H1 (cell line): ENCODE measurements around the gene BAIAP2L2. TPM values are rescaled to one million over a fixed set of nuclear protein-coding genes. Genes with fewer than 3 reads are reported as not detected.
A peak's percentile ranks its signal among the peaks of the same experiment; 100 is the strongest.

Experiments used
- CTCF ChIA-PET: fragments of 300-600 bp; sonication (Branson Sonifier 250); formaldehyde crosslinking; loops from one replicate; lab custom pipeline; 2021; ENCODE audit not compliant: partially characterized antibody; lab: Charles Lee
- POLR2A ChIA-PET: fragments of 300-600 bp; sonication (Branson Sonifier 250); formaldehyde crosslinking; loops from one replicate; lab custom pipeline; 2021; ENCODE audit warnings: inconsistent platforms; ENCODE audit not compliant: partially characterized antibody; lab: Charles Lee
- DNase-seq, 2 experiments: peaks; one replicate each; pipeline versions ENCODE4 v3.0.0 to v3.0.0-alpha.2; 2010 to 2022; ENCODE audit warnings: low spot score in 2 of 2, low read depth in 1 of 2, mixed read lengths in 1 of 2
- FAIRE-seq: peaks from 2 replicates; lab custom pipeline; 2011; peaks lifted over from hg19 to GRCh38; lab: Jason Lieb, UNC
- H2AFZ ChIP-seq: 2 replicates; pipeline ENCODE4 v1.8.1; 2012; ENCODE audit warnings: low read length, inconsistent platforms
- H2AK5ac ChIP-seq: 2 replicates; pipeline ENCODE4 v1.6.1; 2013; ENCODE audit warnings: low read depth, low read length
- H2BK120ac ChIP-seq: replicated peaks from 2 replicates; pipeline ENCODE3; 2013; ENCODE audit warnings: low read depth, low read length, inconsistent platforms
- H2BK12ac ChIP-seq: 2 replicates; pipeline ENCODE4 v1.6.1; 2013; ENCODE audit warnings: low read depth, low read length
- H2BK15ac ChIP-seq: 2 replicates; pipeline ENCODE4 v1.6.1; 2013; ENCODE audit warnings: low read length
- H2BK20ac ChIP-seq: 2 replicates; pipeline ENCODE4 v1.6.1; 2013; ENCODE audit warnings: low read length
- H2BK5ac ChIP-seq: 2 replicates; pipeline ENCODE4 v1.6.1; 2013; ENCODE audit warnings: low read depth, low read length
- H3K14ac ChIP-seq: 2 replicates; pipeline ENCODE4 v1.6.1; 2013; ENCODE audit warnings: inconsistent platforms; ENCODE audit not compliant: insufficient read length
- H3K18ac ChIP-seq: 2 replicates; pipeline ENCODE4 v1.6.1; 2013; ENCODE audit warnings: low read length; ENCODE audit errors: extremely low read depth
- H3K23ac ChIP-seq: 2 replicates; pipeline ENCODE4 v1.6.1; 2013; ENCODE audit warnings: inconsistent platforms; ENCODE audit not compliant: insufficient read length
- H3K23me2 ChIP-seq: 2 replicates; pipeline ENCODE4 v1.6.1; 2013; ENCODE audit warnings: low read depth, low read length
- H3K27ac ChIP-seq: 2 replicates; pipeline ENCODE4 v1.6.1; 2011; ENCODE audit warnings: low read depth, low read length, inconsistent platforms
- H3K27me3 ChIP-seq, 4 experiments: replicated peaks in 1 of 4; 1 replicate in 1 of 4; 2 replicates in 3 of 4; pipeline versions ENCODE4 v1.6.1 to v1.8.1; 2011 to 2013; ENCODE audit warnings: low read length in 3 of 4, mild to moderate bottlenecking in 3 of 4, inconsistent platforms in 2 of 4, mixed read lengths in 2 of 4, moderate library complexity in 1 of 4; ENCODE audit not compliant: control insufficient read depth in 3 of 4, insufficient read depth in 3 of 4; ENCODE audit errors: extremely low read depth in 1 of 4
- H3K36me3 ChIP-seq, 4 experiments: 2 replicates each; pipeline versions ENCODE4 v1.6.1 to v1.8.1; 2011 to 2013; ENCODE audit warnings: mild to moderate bottlenecking in 4 of 4, low read length in 3 of 4, moderate library complexity in 2 of 4, control low read depth in 1 of 4, inconsistent platforms in 1 of 4; ENCODE audit not compliant: insufficient read depth in 4 of 4, control insufficient read depth in 2 of 4
- H3K4ac ChIP-seq: replicated peaks from 2 replicates; pipeline ENCODE3; 2013; ENCODE audit warnings: low read length, low read depth, mixed read lengths, inconsistent platforms; ENCODE audit not compliant: insufficient read length
- H3K4me1 ChIP-seq, 4 experiments: replicated peaks in 1 of 4; 1 replicate in 1 of 4; 2 replicates in 3 of 4; pipeline versions ENCODE4 v1.6.1 to v1.8.1; 2011 to 2013; ENCODE audit warnings: low read length in 3 of 4, inconsistent platforms in 2 of 4, mixed read lengths in 1 of 4; ENCODE audit not compliant: insufficient read depth in 4 of 4, control insufficient read depth in 3 of 4
- H3K4me2 ChIP-seq, 2 experiments: 2 replicates each; pipeline versions ENCODE4 v1.6.1 to v1.8.1; 2011 to 2013; ENCODE audit warnings: low read depth in 2 of 2, low read length in 2 of 2, control low read depth in 1 of 2, inconsistent platforms in 1 of 2, mild to moderate bottlenecking in 1 of 2; ENCODE audit not compliant: insufficient read depth in 1 of 2
- H3K4me3 ChIP-seq, 4 experiments: fragments of 200-600, 300-600 bp in 1 of 4; sonication (generic), shearing (Covaris generic), sonication (Bioruptor Twin) in 1 of 4; 2 replicates each; pipeline versions ENCODE4 v1.5.1 to v1.8.1; 2011 to 2016; ENCODE audit warnings: low read length in 4 of 4, low read depth in 3 of 4, control low read depth in 2 of 4, inconsistent platforms in 2 of 4, mild to moderate bottlenecking in 2 of 4, mixed read lengths in 1 of 4, moderate library complexity in 1 of 4; ENCODE audit not compliant: insufficient read depth in 2 of 4; ENCODE audit errors: extremely low read depth in 1 of 4
- H3K56ac ChIP-seq: replicated peaks from 2 replicates; pipeline ENCODE3; 2013; ENCODE audit warnings: low read depth, mild to moderate bottlenecking, mixed read lengths, low read length, inconsistent platforms; ENCODE audit not compliant: insufficient read length
- H3K79me1 ChIP-seq: 2 replicates; pipeline ENCODE4 v1.6.1; 2013; ENCODE audit warnings: low read depth, low read length, control low read depth
- H3K79me2 ChIP-seq, 2 experiments: 2 replicates each; pipeline versions ENCODE4 v1.6.1 to v1.8.1; 2012 to 2013; ENCODE audit warnings: low read length in 2 of 2, mild to moderate bottlenecking in 2 of 2, inconsistent platforms in 1 of 2; ENCODE audit not compliant: insufficient read depth in 2 of 2, control insufficient read depth in 1 of 2
- H3K9ac ChIP-seq, 4 experiments: replicated peaks in 1 of 4; 1 replicate in 1 of 4; 2 replicates in 3 of 4; pipeline versions ENCODE4 v1.6.1 to v1.8.1; 2011 to 2013; ENCODE audit warnings: low read depth in 3 of 4, low read length in 3 of 4, control low read depth in 2 of 4, mild to moderate bottlenecking in 2 of 4, moderate library complexity in 2 of 4, inconsistent platforms in 1 of 4; ENCODE audit errors: extremely low read depth in 1 of 4
- H3K9me3 ChIP-seq, 2 experiments: 2 replicates each; pipeline versions ENCODE4 v1.6.1 to v1.8.1; 2012 to 2013; ENCODE audit warnings: mild to moderate bottlenecking in 2 of 2, moderate library complexity in 2 of 2, control low read depth in 1 of 2, inconsistent platforms in 1 of 2, low read depth in 1 of 2, low read length in 1 of 2, mixed read lengths in 1 of 2; ENCODE audit not compliant: insufficient read depth in 2 of 2
- H4K20me1 ChIP-seq, 2 experiments: replicated peaks in 1 of 2; 2 replicates each; pipeline versions ENCODE3 to v1.8.1; 2011 to 2013; ENCODE audit warnings: inconsistent platforms in 2 of 2, low read length in 2 of 2, mild to moderate bottlenecking in 1 of 2; ENCODE audit not compliant: insufficient read depth in 2 of 2, control insufficient read depth in 1 of 2
- H4K5ac ChIP-seq: 2 replicates; pipeline ENCODE4 v1.6.1; 2013; ENCODE audit warnings: low read length, low read depth, mixed read lengths, inconsistent platforms; ENCODE audit not compliant: insufficient read length
- H4K8ac ChIP-seq: 2 replicates; pipeline ENCODE4 v1.8.0; 2013; ENCODE audit warnings: mild to moderate bottlenecking, moderate library complexity, low read length, inconsistent platforms; ENCODE audit not compliant: insufficient read depth; ENCODE audit errors: extremely low read depth
- H4K91ac ChIP-seq: replicated peaks from 2 replicates; pipeline ENCODE3; 2013; ENCODE audit warnings: low read length, mixed read lengths, inconsistent platforms; ENCODE audit not compliant: insufficient read length
- CHD2 ChIP-seq: IDR thresholded peaks from 2 replicates; pipeline ENCODE4 v1.6.1; 2012; ENCODE audit warnings: low read length, improper control_type of control experiment
- CTCF ChIP-seq, 3 experiments: IDR thresholded peaks; 1 replicate in 2 of 3; 2 replicates in 1 of 3; pipeline versions ENCODE4 v1.5.1 to v1.6.1; 2011; ENCODE audit warnings: low read length in 3 of 3, mild to moderate bottlenecking in 3 of 3, inconsistent platforms in 2 of 3, low read depth in 1 of 3, moderate library complexity in 1 of 3; ENCODE audit not compliant: insufficient read depth in 1 of 3; ENCODE audit errors: control extremely low read depth in 1 of 3
- E2F6 ChIP-seq: IDR thresholded peaks from 2 replicates; pipeline ENCODE4 v1.6.1; 2012; ENCODE audit warnings: inconsistent platforms
- RAD21 ChIP-seq, 2 experiments: IDR thresholded peaks in 1 of 2; conservative IDR thresholded peaks in 1 of 2; 2 replicates each; pipeline ENCODE4 v1.6.1; 2011; ENCODE audit warnings: low read depth in 2 of 2, low read length in 2 of 2, improper control_type of control experiment in 1 of 2, inconsistent platforms in 1 of 2, mild to moderate bottlenecking in 1 of 2, moderate library complexity in 1 of 2
- WGBS, 2 experiments: shearing (Covaris generic) in 1 of 2; methylation state at CpG; one replicate each; pipeline versions ENCODE4 v1.1.6 to v1.1.7; 2013 to 2015; ENCODE audit warnings: low lambda C conversion rate in 2 of 2, mixed read lengths in 2 of 2, inconsistent platforms in 1 of 2, low coverage in 1 of 2, missing lambda C conversion rate in 1 of 2; ENCODE audit not compliant: insufficient replicate concordance in 2 of 2, insufficient coverage in 1 of 2, insufficient read length in 1 of 2; ENCODE audit errors: extremely low coverage in 1 of 2, missing lambda C conversion rate in 1 of 2; 5-methylcytosine and 5-hydroxymethylcytosine counted together
- polyA plus RNA-seq, 7 experiments: library from polyadenylated mRNA; depleted of rRNA in 3 of 7; stranded (reverse) in 5 of 7; unstranded in 2 of 7; fragments of >200 nt in 5 of 7; fragments of 200-250 nt in 2 of 7; gene quantifications; 1 replicate in 5 of 7; 2 replicates in 1 of 7; 4 replicates in 1 of 7; pipeline versions ENCODE4 v1.2.1 to v1.2.3, GENCODE V29; 2011 to 2013; ENCODE audit warnings: missing spikeins in 2 of 7, mixed read lengths in 2 of 7
- total RNA-seq: library from RNA; stranded (reverse); fragmentation: NEBNext Ultra II Directional; extraction: Animal tissue kit (Norgen Biotek cat#: 25700); gene quantifications from 2 replicates; pipeline ENCODE4 v1.2.1, GENCODE V29; 2021

Gene BAIAP2L2
- total and polyA plus RNA-seq, 2 of the 8 experiments (the other 6 are each of a cell fraction or from before 2014, with no cell fraction given): 5.4 to 10.0 TPM

DNA sequence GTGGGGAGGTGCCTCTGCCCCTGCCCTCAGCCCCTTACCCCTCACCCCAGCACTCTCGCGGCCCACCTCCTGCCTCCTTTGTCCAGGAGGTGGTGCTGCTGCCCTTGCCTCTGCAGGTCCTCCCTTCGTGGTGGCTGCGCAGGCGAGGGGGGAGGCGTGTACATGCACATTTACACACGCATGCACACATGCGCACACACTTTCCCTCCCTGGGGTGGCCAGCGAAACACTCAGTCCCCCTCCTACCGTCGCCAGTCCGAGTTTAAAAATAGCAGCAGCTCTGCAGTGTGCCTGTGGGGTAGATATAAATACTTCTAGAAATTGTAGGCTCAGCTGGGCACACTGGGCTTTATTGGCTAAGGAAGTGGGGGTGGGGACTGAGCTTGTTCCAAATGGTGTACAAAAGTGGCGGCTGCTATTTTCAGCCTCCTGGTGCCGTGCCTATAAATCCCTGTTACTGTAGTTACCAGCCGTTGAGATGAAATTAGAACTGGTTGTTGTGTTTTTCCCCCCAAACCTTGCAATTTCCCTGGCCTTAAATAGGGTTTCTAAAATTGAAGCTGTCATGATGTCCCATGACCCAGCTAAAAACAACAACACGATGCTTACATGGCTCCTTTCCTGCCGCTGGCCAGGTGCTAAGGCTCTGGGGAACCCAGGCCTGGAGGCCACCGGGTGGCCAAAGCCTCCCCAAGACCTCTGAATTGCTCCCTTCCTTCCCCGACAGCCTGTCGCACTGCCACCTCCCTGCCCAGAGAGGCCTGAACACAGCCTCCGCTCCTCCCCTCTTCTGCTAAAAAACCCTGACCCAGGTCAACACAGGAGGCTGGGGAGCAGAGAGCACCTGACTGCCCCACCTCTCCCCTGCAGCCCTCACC, 40.9 kb downstream of the BAIAP2L2 start:
- no peak for FAIRE-seq
- no peaks in the 10 kb centered on the region for H3K79me2 ChIP-seq
- H3K9me3 ChIP-seq: no peaks in the 10 kb centered on the region
- no peak overlapping the region for H2BK120ac ChIP-seq
- 90% methylated on average over 20 of the region's 21 CpGs; no CpG with 5 or more reads in 1 of the 2 experiments for WGBS, 2 experiments
- no peak overlapping the region for H3K4me2 ChIP-seq
- no peak overlapping the region for H4K91ac ChIP-seq
- ChIA-PET CTCF (interaction anchor here (0.7 to 12.5 kb wide), 21 partner anchors 10 to 161 kb away, joined by 3 to 264 read pairs (median 4); partner anchors contain the start of genes PICK1 and SLC16A8), POLR2A (interaction anchor here (0.6 to 1.1 kb wide), 3 partner anchors 12 to 107 kb away, joined by 3 to 4 read pairs (median 3); no protein-coding TSS in a partner anchor)
- H3K27ac ChIP-seq: no peak overlapping the region; the same call in 1 of the 2 replicates
- TF ChIP-seq RAD21 (IDR thresholded peaks at IDR 0.05 in 1 of 2, conservative IDR thresholded peaks at IDR 0.05 in 1 of 2; ENCODE audit: low read depth in 2 of 2, low read length in 2 of 2) (peak; percentile 57 to 76; a peak in 3 of 4 replicates), E2F6 (no peak), CHD2 (no peak), CTCF (IDR thresholded peaks at IDR 0.05; ENCODE audit: control extremely low read depth in 1 of 3, insufficient read depth in 1 of 3, low read depth in 1 of 3, low read length in 3 of 3) (peak; percentile 64 to 88 (median 65))
- no peaks in the 10 kb centered on the region for H3K23me2 ChIP-seq
- H2BK12ac ChIP-seq: no peak overlapping the region
- no peak overlapping the region for H3K4me3 ChIP-seq
- no peak overlapping the region for H3K23ac ChIP-seq
- DNase-seq: no peak
- peaks cover 7 to 27% (median 15%) of the 10 kb centered on the region in 4 experiments; a peak in 7 of 8 replicates for H3K36me3 ChIP-seq
- no peak overlapping the region for H4K5ac ChIP-seq
- H3K9ac ChIP-seq: 0 out of 7 replicates have a peak overlapping the region, but pooled peaks of 1 of the 4 experiments have one; percentile 11
- no peak overlapping the region for H2BK5ac ChIP-seq
- no peak overlapping the region for H2AK5ac ChIP-seq
- H4K8ac ChIP-seq: 0 out of 2 replicates have a peak overlapping the region, but pooled peaks have one; percentile 2
- H3K56ac ChIP-seq: no peak overlapping the region
- no peaks in the 10 kb centered on the region for H3K27me3 ChIP-seq
- H3K14ac ChIP-seq: no peak overlapping the region
- H3K18ac ChIP-seq: no peak overlapping the region
- no peak overlapping the region for H2BK20ac ChIP-seq
- H2AFZ ChIP-seq: no peak overlapping the region
- no peaks in the 10 kb centered on the region for H3K4me1 ChIP-seq
- no peaks in the 10 kb centered on the region for H3K79me1 ChIP-seq
- no peak overlapping the region for H3K4ac ChIP-seq
- H2BK15ac ChIP-seq: no peak overlapping the region
- peaks cover 0 to 5% of the 10 kb centered on the region in 2 experiments for H4K20me1 ChIP-seq
